Stimulated activated CD8-positive, alpha-beta memory T cell treated with anti-CD3 and anti-CD28 coated beads, Interleukin-12 subunit alpha, Interleukin-12 subunit beta, amount 100 ng/mL, for 1 hour (primary cell): ENCODE measurements around the gene SPAG16.
"Not testable (repeated sequence)": the region's sequence is repeated elsewhere in the genome, so short reads cannot be mapped to it uniquely, and the experiment has no call there.

Experiments used
- DNase-seq: peaks from one replicate; pipeline ENCODE4 v3.0.0-alpha.2; 2020; ENCODE audit warnings: low read depth

Gene SPAG16

DNA sequence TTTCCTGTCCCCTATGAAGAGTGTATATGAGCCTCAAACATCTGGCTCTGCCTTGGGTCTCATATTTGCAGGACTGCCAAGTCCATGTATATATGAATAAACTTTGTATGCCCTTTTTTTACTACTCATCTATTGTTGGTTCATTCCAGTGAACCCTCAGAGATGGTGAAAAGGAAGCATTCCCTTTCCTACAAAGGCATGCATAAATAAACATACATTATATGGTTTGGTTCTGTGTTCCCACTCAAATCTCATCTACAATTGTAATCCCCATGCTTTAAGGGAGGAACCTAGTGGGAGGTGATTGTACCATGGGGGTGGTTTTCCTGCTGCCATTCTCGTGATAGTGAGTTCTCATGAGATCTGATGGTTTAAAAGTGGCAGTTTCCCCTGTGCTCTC is 534.2 kb downstream of the SPAG16 start:
- no peak for DNase-seq

GRCh38 chr2:213834331-213834730 is 550.1 kb downstream of the SPAG16 start:
- DNase-seq = no peak

DNA sequence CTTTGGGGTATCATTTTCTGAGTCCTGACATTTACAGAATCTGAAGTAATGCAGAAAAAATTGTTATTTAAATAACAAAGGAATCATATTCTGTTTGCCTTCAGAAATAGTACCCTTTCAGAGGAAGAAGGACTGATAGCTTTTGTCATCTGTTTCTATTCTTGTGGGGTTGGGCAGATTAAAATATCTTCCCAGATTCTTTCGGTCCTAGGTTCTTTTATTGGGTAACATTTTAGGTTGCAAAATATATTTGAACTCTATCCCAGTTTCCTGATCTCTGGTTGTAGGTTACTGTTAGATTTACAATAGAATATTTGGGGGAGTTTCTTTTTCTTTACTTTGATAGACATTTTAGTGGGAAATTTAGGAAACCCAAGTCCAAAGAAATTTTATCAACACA is 550.5 kb downstream of the SPAG16 start:
- no peak for DNase-seq

- DNase-seq = no peak
Observed at GRCh38 chr2:213846856-213847255, 562.6 kb downstream of the SPAG16 start.

DNA sequence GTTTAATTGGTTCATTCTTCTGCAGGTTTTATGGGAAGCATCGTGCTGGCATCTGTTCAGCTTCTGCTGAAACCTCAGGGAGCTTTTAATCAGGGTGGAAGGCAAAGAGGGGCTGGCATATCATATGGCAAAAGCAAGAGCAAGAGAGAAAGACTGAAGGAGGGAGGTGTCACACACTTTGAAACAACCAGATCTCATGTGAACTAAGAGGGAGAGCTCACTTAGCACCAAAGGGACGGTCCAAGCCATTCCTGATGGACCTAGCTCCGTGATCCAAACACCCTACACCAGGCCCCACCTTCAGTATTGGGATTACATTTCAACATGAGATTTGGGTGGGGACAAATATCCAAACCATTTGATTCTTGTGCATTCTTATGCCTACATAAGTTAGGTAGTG is 563.1 kb downstream of the SPAG16 start:
- no peak for DNase-seq

DNA sequence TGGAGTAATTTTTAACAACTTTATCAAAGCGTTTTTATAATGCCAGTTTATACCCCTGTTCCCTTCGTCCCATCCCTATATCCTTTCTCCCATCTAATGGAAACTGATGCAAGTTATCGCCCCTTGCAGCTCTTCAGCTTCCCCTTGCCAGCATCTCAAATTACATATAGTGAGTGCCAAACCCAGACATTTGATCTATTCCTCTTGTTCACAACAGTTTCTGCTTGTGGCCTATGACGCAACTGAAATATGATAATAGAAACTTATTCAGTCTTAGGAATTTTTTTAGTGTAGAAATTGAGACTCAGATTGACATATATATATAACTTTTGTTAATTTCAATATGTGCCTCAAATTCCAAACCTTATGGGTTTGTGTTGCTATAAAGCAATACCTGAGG is 564.4 kb downstream of the SPAG16 start:
- no peak for DNase-seq

- DNase-seq = no peak
Observed at GRCh38 chr2:213861638-213862037, 577.4 kb downstream of the SPAG16 start.

- no peak for DNase-seq
Observed at GRCh38 chr2:213862407-213863076, 578.3 kb downstream of the SPAG16 start.

DNA sequence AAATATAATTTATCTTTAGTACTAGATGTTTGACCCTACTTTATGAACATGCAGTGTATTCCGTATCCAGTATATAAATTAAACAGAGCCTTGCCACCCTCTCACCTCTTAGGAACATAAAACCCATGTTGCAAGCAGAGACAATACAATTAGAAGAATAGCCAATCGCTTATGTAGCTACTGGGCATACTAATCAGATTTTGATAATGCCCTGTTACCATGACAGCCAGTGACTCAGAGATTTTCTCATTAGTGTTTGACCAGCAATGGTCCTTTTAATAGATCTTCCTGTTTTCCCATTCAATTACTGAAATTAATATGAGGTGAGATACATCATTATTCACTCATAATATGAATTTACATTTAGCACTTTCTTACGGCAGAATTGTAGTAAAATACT is 579.3 kb downstream of the SPAG16 start:
- DNase-seq = no peak

DNA sequence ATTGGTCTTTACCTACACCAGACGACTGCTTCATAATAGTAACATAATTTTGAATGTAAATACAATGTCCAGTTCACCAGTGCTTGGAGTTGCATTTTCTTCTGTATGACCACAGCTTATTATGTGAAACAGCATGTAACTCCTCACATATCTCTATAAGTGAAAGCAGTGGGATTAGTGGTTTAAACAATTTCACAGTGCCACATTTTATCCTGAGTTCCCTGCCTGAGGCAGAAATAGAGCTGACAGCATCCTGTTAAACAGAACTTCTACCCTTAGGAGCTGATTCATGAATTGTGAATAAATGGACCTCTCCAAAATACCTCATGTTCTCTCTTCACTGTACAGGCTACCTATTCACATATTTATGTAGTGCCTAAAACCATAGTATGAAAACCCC is 584.3 kb downstream of the SPAG16 start:
- DNase-seq = no peak

GRCh38 chr2:213885485-213885884 is 601.2 kb downstream of the SPAG16 start:
- no peak for DNase-seq

- DNase-seq = no peak
Observed at GRCh38 chr2:213914510-213914909, 630.2 kb downstream of the SPAG16 start.

DNA sequence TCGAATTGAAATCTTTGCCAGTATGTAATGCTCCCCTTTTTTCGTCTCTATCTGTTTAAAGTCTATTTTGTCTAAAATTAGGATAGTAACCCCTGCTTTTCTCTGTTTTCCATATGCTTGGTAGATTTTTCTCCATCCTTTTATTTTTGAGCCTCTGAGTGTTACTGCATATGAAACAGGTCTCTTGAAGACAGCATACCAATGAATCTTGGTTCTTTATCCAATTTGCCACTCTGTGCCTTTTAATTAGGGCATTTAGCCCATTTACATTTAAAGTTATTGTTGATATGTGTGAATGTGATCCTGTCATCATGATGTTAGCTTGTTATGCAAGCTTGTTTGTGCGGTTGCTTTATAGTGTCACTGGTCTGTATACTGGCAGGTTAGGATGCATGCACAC is 635.8 kb downstream of the SPAG16 start:
- no peak for DNase-seq

GRCh38 chr2:213923543-213923942 is 639.3 kb downstream of the SPAG16 start:
- no peak for DNase-seq

GRCh38 chr2:213934560-213934959 is 650.3 kb downstream of the SPAG16 start:
- DNase-seq = no peak

- DNase-seq = no peak
Observed at GRCh38 chr2:213958086-213958485, 673.8 kb downstream of the SPAG16 start.

DNA sequence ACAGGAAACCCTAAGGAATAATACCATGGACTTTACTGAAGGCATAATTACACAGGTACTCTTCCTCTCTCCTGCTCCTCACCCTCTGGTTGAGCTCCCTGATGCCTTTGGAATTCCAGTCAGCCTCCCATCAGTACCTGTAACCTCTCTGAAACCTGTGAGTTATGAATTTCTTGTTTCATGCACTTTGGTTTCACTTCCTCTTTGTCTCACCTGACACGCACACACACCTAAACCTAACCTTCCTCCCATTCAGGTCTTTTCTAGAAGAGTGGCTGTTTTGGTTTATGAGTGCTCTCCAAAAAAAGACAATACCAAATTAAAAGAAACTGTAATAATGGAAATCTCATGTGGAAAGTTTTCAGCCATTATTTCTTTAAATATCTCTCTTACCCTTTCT is 675.3 kb downstream of the SPAG16 start:
- no peak for DNase-seq

- no peak for DNase-seq
Observed at GRCh38 chr2:213971536-213971935, 687.3 kb downstream of the SPAG16 start.

GRCh38 chr2:213980883-213981282 is 696.6 kb downstream of the SPAG16 start:
- no peak for DNase-seq

- no peak for DNase-seq
Observed at GRCh38 chr2:213989207-213989606, 704.9 kb downstream of the SPAG16 start.

- DNase-seq = no peak
Observed at GRCh38 chr2:213991453-213992108, 707.3 kb downstream of the SPAG16 start.

GRCh38 chr2:213995400-213996105 is 711.3 kb downstream of the SPAG16 start:
- DNase-seq = no peak

GRCh38 chr2:213998976-213999375 is 714.7 kb downstream of the SPAG16 start:
- DNase-seq = not testable (repeated sequence)
